Suprapubic skin (tissue), 3 donors: ENCODE data around the gene MAGEH1.

Experiments used
- POLR2AphosphoS5 ChIP-seq, 3 donors: sonication (generic); formaldehyde crosslinking; IDR thresholded peaks; one replicate each; pipeline ENCODE4 v1.6.1; 2017; ENCODE audit warnings: antibody characterized with exemption in 3 of 3
- TF ChIP-seq, protein P1 (sequence below), 2 donors: fragments of 200-600 bp in 1 of 2; fragments of 450-650 bp in 1 of 2; sonication (generic) in 1 of 2; IDR thresholded peaks; one replicate each; pipeline ENCODE4 v1.5.1; 2016 to 2019; ENCODE audit warnings: antibody characterized with exemption in 2 of 2, mild to moderate bottlenecking in 1 of 2, moderate library complexity in 1 of 2

- TF ChIP-seq, protein P1, sequence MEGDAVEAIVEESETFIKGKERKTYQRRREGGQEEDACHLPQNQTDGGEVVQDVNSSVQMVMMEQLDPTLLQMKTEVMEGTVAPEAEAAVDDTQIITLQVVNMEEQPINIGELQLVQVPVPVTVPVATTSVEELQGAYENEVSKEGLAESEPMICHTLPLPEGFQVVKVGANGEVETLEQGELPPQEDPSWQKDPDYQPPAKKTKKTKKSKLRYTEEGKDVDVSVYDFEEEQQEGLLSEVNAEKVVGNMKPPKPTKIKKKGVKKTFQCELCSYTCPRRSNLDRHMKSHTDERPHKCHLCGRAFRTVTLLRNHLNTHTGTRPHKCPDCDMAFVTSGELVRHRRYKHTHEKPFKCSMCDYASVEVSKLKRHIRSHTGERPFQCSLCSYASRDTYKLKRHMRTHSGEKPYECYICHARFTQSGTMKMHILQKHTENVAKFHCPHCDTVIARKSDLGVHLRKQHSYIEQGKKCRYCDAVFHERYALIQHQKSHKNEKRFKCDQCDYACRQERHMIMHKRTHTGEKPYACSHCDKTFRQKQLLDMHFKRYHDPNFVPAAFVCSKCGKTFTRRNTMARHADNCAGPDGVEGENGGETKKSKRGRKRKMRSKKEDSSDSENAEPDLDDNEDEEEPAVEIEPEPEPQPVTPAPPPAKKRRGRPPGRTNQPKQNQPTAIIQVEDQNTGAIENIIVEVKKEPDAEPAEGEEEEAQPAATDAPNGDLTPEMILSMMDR (IDR thresholded peaks at IDR 0.05) = no peak
- TF ChIP-seq POLR2AphosphoS5 (IDR thresholded peaks at IDR 0.05) = no peak
Observed at GRCh38 chrX:55489314-55490009, 37.5 kb downstream of the MAGEH1 start, which contains the start of gene USP51.
